ENCODE measurements around the gene TPST2.

Gene TPST2

GRCh38 chr22:26579331-26579886 is 10.5 kb downstream of the TPST2 start:
- DNase-seq: no peak

GRCh38 chr22:26577081-26577480 is 12.9 kb downstream of the TPST2 start:
- no peak for DNase-seq

- peak; percentile 48 for DNase-seq
Observed at GRCh38 chr22:26576026-26576680, 13.8 kb downstream of the TPST2 start.

GRCh38 chr22:26574001-26574723 is 15.8 kb downstream of the TPST2 start:
- DNase-seq: no peak

GRCh38 chr22:26573026-26573662 is 16.8 kb downstream of the TPST2 start:
- DNase-seq: no peak

- DNase-seq: no peak
Observed at GRCh38 chr22:26570864-26571525, 18.9 kb downstream of the TPST2 start.

- no peak for DNase-seq
Observed at GRCh38 chr22:26570115-26570514, 19.8 kb downstream of the TPST2 start.

- DNase-seq: no peak
Observed at GRCh38 chr22:26568207-26568706, 21.7 kb downstream of the TPST2 start.

- no peak for DNase-seq
Observed at GRCh38 chr22:26567610-26568009, 22.3 kb downstream of the TPST2 start.

- no peak for DNase-seq
Observed at GRCh38 chr22:26566994-26567393, 22.9 kb downstream of the TPST2 start.

GRCh38 chr22:26565889-26566288 is 24.0 kb downstream of the TPST2 start:
- no peak for DNase-seq

GRCh38 chr22:26565181-26565580 is 24.8 kb downstream of the TPST2 start:
- no peak for DNase-seq

GRCh38 chr22:26564672-26565071 is 25.3 kb downstream of the TPST2 start:
- DNase-seq: no peak

GRCh38 chr22:26564181-26564580 is 25.8 kb downstream of the TPST2 start:
- DNase-seq: no peak

GRCh38 chr22:26563022-26563421 is 26.9 kb downstream of the TPST2 start:
- no peak for DNase-seq

GRCh38 chr22:26561756-26562417 is 28.0 kb downstream of the TPST2 start:
- no peak for DNase-seq

GRCh38 chr22:26559961-26560575 is 29.9 kb downstream of the TPST2 start:
- no peak for DNase-seq

- peak; percentile 24 for DNase-seq
Observed at GRCh38 chr22:26558248-26558895, 31.6 kb downstream of the TPST2 start.

GRCh38 chr22:26556904-26557303 is 33.0 kb downstream of the TPST2 start:
- no peak for DNase-seq

- DNase-seq: no peak
Observed at GRCh38 chr22:26555478-26555877, 34.5 kb downstream of the TPST2 start.

GRCh38 chr22:26554956-26555355 is 35.0 kb downstream of the TPST2 start:
- no peak for DNase-seq

Measured in fibroblast of skin of right biceps (primary cell).